GM12892 (cell line): ENCODE results near the gene HLA-DQA1.
"Not testable (repeated sequence)": the region's sequence is repeated elsewhere in the genome, so short reads cannot be mapped to it uniquely, and the experiment has no call there.

Experiments
- DNase-seq: peaks from one replicate; pipeline ENCODE4 v3.0.0; 2011; ENCODE audit not compliant: insufficient read length
- FAIRE-seq: peaks from 2 replicates; lab custom pipeline; 2011; peaks lifted over from hg19 to GRCh38; lab: Jason Lieb, UNC
- POLR2A ChIP-seq: IDR thresholded peaks from 2 replicates; pipeline ENCODE4 v1.6.1; 2011; ENCODE audit warnings: low read depth, low read length, control low read depth
- POLR2AphosphoS5 ChIP-seq: IDR thresholded peaks from 2 replicates; pipeline ENCODE4 v1.6.1; 2011; ENCODE audit warnings: low read depth, low read length, control low read depth
- TAF1 ChIP-seq: IDR thresholded peaks from 2 replicates; pipeline ENCODE4 v1.6.1; 2011; ENCODE audit warnings: low read depth, mild to moderate bottlenecking, control low read depth, low read length, borderline replicate concordance

HLA-DQA1 gene

DNA sequence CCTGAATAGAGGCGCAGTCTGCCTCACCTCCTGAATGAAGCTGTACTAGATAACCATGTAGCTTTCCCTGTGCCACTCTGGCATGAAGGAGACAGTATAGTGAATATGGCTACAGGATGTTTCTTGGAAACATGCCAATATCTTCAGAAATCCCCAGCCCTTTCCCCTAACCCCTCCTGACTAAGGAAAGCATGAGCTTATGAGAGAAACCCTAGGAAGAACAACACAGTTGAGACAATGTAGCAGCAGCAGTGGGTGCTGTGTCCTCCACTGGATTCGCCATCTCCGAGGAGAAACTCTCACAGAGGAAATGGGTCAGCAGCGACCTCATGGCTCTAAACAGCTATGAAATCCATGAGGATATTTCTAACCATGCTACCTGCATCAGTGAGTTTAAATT, 6.7 kb downstream of the HLA-DQA1 start:
- no peak for DNase-seq
- FAIRE-seq = peak; percentile 77
- TF ChIP-seq POLR2A (peak; percentile 88), POLR2AphosphoS5 (peak; percentile 98), TAF1 (no peak)

DNA sequence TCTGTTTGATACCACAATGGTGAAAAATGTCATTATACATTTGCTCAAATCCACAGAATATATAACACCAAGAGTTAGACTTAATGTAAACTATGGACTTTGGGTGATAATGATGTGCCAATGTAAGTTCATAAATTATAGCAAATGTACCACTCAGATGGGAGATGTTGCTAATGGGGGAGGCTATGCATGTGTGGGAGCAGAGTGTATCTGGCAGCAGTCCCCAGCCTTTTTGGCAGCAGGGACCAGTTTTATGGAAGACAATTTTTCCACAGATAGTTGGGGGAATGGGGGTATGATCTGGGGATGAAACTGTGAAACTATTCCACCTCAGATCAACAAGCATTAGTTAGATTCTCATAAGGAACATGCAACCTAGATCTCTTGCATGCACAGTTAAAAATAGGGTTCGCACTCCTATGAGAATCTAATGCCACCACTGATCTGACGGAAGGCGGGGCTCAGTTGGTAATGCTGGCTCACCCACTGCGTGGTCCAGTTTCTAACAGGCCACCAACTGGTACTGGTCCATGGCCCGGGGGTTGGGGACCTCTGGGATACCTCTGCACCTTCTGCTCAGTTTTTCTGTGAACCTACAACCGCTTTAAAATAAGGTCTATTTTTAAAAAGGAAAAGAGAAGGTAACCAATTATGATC, 8.0 kb downstream of the HLA-DQA1 start:
- DNase-seq (no peak), FAIRE-seq (peak; percentile 38)
- peak; percentile 86 for TF ChIP-seq POLR2A
- TF ChIP-seq POLR2AphosphoS5 = peak; percentile 90
- no peak for TF ChIP-seq TAF1

DNA sequence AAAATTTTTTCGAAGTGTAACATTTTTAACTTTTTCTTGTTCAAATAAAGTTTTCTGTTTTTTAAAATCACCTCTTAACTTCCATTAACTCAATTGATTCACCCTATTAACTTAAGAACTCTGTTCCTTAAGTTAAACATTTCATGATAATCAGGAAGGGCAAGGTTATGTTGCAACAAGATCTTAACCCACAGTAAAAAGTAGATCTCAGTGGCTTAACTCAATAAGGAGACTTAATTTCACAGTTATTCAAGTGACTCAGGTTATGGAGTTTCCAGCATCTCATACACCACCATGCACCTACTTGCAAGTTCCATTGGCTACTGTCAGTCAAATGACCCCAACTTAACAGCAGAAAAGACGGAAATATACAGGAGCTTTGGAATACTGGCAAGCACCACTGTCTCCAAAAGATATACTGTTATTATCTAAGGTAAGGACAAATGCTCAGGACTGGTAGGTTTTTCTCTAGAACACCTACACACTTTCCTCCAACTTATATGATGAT, 18.1 kb downstream of the HLA-DQA1 start:
- no peak for DNase-seq
- TF ChIP-seq POLR2AphosphoS5 (no peak), POLR2A (no peak), TAF1 (no peak)
- no peak for FAIRE-seq

DNA sequence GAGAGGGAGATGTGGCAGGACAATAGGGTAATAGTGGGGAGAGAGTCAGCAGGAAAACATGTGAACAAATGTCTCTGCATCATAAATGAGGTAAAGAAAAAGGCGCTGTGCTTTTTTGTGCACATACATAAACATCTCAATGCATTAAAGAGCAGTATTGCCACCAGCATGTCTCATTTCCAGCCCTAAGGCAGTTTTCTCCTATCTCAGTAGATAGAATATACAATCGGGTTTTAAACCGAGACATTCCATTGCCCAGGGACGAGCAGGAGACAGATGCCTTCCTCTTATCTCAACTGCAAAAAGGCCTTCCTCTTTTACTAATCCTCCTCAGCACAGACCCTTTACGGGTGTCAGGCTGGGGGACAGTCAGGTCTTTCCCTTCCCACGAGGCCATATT, 20.1 kb downstream of the HLA-DQA1 start:
- not testable (repeated sequence) for DNase-seq, FAIRE-seq
- TF ChIP-seq POLR2AphosphoS5 (0 out of 2 replicates have a peak, but pooled peaks have one; percentile 43), POLR2A (0 out of 2 replicates have a peak, but pooled peaks have one; percentile 50)

DNA sequence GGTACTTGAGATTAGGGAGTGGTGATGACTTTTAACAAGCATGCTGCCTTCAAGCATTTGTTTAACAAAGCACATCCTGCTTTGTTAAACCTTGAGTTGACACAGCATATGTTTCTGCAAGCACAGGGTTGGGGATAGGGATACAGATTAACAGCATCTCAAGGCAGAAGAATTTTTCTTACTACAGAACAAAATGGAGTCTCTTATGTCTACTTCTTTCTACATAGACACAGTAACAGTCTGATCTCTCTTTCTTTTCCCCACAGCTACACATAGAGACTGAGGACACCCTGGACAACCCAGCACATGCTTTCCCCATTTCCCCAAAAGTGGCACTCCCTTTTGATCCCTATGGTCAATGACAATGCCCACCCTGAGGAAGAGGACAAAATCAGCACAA, 20.6 kb downstream of the HLA-DQA1 start:
- not testable (repeated sequence) for FAIRE-seq, DNase-seq

DNA sequence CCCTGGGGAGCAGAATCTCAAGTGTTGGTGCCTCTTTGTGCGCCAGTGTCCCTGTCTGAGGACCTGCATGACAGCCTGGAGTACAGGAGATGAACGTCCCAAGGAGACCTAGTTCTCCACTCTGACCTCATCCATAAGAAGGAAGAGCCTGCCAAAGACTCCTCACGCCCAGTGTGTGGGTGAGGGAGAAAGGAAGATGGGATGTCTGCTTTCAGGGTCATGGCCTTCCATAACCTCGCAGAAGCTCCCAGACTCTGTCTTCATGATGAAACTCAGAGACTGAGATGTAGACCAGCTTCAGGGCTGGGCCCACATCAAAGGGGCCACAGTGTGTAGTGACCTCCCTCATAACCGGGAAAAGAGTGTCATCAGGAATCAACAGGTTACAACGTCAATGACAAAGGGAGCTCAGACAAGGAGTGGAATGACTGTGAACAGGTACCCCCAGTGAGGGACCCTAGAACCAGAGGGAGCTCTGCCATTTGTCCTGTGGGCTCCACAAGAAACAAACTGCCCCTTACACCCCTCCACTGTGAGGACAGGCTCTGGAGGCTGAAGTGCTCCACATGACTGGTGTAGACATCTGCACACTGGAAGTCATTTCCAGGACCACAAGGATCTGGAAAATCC, 21.2 kb downstream of the HLA-DQA1 start:
- TF ChIP-seq POLR2A (peak; percentile 72), POLR2AphosphoS5 (peak; percentile 93), TAF1 (no peak)
- DNase-seq (no peak), FAIRE-seq (no peak)

DNA sequence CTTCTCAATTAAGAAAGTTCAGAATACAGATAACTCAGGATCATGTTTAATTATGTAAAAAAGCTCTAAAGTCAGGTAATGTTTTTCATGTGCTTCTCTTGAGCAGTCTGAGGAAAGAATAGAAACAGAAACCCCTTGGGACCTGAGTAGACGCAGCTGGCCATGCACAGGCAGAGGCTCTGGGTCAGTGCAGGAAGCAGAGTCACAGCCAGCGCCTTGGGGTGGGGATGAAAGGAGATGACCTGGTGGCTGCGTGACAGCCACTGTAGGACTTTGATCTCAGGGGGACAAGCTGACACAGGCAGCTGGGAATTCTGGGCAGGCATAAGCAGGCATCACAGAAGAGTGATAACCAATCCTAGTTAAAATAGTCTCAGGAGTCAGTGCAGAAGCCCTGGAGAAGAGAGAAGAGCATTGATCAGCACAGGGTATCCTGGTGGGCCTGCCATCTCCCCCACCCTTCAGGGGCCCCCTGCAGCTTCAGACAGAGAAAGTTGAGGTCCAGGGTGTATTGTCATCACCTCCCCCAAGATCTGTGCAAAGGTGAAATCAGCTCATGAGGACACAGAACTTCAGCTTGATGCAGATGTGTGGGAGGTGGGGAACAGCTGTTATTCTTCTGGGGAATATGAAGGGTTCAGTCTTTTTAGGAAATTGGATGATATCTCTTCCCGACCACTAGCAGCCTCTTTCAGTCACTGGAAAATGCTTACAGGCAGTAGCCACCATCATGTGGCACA, 22.8 kb downstream of the HLA-DQA1 start:
- TF ChIP-seq TAF1 (no peak), POLR2A (peak; percentile 21; the same call in 1 of the 2 replicates), POLR2AphosphoS5 (peak; percentile 40)
- DNase-seq = no peak
- peak; percentile 72 for FAIRE-seq

DNA sequence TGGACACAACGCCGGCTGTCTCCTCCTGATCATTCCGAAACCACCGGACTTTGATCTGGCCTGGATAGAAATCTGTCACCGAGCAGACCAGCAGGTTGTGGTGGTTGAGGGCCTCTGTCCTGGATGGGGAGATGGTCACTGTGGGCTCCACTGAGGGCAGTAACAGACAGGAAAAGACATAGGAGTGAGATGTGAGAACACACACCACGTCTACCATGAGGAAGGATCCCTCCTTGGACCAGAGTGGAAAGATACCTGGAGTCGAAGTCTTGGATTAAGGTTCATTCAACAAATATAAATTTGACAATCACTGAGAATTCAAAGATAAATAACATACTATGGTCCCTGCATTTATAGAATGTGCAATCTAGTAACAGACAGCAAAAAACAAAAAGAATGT, 24.9 kb downstream of the HLA-DQA1 start:
- no peak for TF ChIP-seq POLR2A
- TF ChIP-seq POLR2AphosphoS5 = no peak
- no peak for TF ChIP-seq TAF1
- no peak for FAIRE-seq
- no peak for DNase-seq

DNA sequence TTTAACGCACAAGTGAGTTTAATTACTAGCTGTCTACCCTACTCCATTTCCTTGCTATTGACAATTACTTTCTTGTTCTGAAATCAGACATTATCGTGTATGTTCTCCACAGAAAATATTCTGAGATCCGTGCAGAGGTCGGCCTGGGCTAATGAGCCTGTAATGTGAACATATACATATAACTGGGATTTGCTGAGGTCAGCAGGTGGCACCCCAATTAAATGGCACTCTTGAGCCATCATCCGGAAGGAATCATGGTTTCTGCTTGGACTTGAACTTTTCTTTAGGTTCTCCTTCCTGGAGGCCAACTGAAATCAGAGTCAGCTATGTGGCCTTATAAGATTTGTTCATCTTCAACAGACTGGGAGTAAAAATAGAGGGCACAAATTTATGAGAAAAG, 25.6 kb downstream of the HLA-DQA1 start:
- TF ChIP-seq POLR2AphosphoS5 (no peak), TAF1 (no peak), POLR2A (no peak)
- FAIRE-seq (no peak), DNase-seq (no peak)

DNA sequence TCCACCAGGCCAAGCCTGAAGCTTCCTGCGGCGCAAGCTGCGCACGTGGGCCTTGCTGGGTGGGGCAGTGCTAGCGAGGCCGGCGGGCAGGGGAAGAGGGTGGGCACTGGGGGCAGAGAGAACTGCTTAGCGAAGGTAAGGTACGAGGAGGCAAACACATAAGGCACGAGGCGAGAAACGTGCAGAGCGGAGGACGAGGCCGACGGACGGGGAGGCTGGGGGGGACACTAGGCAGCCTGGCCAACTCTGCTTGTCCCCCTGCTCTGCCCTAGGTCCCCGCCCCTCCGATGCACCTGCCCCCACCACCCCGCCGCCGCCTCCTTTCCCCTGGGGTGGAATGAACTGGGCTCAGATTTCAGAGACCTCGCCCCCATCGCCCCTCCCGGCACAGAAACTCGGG, 27.1 kb downstream of the HLA-DQA1 start:
- FAIRE-seq (no peak), DNase-seq (no peak)
- TF ChIP-seq POLR2AphosphoS5 (peak; percentile 51), TAF1 (no peak), POLR2A (0 out of 2 replicates have a peak, but pooled peaks have one; percentile 26)

DNA sequence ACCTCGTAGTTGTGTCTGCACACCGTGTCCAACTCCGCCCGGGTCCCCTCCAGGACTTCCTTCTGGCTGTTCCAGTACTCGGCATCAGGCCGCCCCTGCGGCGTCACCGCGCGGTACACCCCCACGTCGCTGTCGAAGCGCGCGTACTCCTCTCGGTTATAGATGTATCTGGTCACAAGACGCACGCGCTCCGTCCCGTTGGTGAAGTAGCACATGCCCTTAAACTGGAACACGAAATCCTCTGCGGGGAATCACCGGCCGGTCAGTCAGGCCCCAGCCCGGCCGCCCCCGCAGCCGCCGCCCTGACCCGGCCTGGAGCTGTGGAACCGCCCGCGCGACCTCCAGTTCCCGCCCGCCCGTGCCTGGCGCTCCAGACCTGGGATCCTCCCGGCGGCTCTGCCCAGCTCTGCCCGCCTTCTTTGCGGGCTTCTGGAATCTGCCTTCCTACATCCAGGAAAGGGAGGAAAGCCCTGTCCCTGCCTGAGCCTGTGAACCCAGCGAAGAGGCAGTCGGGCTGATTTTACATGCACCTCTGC, 27.7 kb downstream of the HLA-DQA1 start:
- FAIRE-seq = peak; percentile 57
- TF ChIP-seq POLR2A = no peak; the same call in 1 of the 2 replicates
- no peak for TF ChIP-seq TAF1
- TF ChIP-seq POLR2AphosphoS5 = peak; percentile 59; the same call in 1 of the 2 replicates
- no peak for DNase-seq
